NCI-H1048 (cell line): ENCODE results near the gene MRC1.

Experiments used
- DNase-seq: peaks from one replicate; lab custom pipeline; 2025; lab: John Stamatoyannopoulos, UW

Gene MRC1

DNA sequence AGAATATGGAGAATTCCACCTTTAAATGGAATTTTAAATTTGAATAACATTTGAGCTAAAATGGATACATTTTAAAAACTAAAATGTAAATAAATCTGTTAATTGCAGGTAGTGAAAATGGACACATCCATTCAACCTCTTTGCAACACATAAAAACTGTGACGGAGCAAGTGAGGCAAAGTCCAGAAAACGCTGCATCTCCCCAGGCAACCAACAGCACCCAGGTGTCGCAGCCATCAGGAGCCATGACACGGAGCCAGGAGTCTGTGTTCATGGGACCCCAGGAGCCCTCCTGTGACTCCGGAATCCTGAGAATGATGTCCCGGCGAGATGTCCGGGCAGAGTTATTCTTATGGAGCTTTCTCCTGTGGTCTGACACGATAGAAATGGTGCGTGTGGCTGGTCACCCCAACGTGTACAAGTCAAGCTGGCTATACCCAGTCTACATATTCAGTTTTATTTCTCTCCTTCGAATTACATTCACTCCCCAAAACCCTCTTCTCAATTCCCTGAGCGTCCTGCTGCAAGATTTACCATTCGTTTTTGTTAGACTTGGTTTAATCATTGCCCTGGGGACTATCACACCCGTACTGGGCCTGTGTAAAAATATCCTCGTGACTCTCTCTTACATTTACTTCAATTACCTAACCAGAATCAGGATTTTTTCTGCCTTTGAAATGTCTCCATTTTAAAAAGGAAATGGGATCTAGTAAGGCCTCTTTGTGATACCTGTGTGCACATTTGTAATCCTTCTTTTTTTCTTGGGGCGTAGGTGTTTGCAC lies 13.1 kb upstream of the MRC1 start:
- no peak for DNase-seq

- no peak for DNase-seq
Measured at GRCh38 chr10:17801507-17801906, 7.6 kb upstream of the MRC1 start.

DNA sequence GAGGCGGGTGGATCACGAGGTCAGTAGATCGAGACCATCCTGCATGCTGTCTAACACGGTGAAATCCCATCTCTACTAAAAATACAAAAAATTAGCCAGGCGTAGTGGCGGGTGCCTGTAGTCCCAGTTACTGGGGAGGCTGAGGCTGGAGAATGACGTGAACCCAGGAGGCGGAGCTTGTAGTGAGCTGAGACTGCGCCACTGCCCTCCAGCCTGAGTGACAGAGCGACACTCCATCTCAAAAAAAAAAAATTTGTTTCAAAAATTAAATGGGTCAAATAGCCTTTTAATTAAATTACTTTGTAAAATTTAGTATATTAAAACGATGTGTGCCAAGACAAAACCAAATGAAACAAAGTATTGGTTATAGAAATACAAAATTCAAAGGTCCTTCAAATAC lies 6.8 kb upstream of the MRC1 start:
- DNase-seq: no peak

GRCh38 chr10:17802976-17803375 lies 6.2 kb upstream of the MRC1 start:
- DNase-seq: no peak

GRCh38 chr10:17805330-17805729 lies 3.8 kb upstream of the MRC1 start:
- no peak for DNase-seq

GRCh38 chr10:17805921-17806577 lies 3.1 kb upstream of the MRC1 start:
- no peak for DNase-seq

GRCh38 chr10:17811146-17811865 lies 2.2 kb downstream of the MRC1 start:
- DNase-seq: no peak

- DNase-seq: no peak
Measured at GRCh38 chr10:17814973-17815372, 5.8 kb downstream of the MRC1 start.

DNA sequence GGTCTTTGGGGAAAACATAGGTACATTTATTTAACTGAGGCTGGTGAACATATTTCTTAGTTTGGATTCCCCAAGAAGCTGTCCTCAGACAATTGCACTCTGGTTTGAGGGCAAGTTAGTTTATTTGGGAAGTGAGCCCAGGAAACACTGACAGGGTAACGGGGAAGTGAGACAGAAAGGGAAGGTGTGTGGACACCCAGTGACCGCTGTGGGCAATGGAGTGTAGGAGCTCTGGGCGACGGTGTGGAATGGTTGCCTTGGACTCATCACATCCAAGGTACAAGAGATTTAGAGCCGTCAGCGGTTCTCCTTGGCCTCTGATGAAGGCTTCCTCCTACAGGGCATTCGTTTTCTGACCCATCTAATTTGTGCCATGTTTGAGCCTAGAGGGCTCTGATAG lies 7.1 kb downstream of the MRC1 start:
- DNase-seq: no peak

- no peak for DNase-seq
Measured at GRCh38 chr10:17817316-17817715, 8.2 kb downstream of the MRC1 start.

DNA sequence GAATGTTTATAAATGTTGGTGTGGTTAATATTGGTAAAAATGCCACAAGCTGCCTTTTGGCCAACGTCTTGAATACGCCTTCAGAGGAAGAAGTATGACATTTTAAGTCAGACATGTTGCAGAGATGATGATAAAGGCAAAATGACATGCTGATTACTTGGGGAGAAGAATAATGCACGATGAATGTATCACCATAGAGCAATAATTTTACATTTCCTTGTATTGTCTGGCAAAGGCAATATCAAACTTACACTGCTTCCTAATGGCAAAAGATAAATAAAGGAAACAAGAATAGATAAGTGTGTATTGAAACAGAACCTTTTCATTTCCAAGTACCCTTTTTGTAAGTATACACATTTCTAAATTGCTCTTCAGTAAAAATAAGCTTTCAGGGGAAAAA lies 8.6 kb downstream of the MRC1 start:
- DNase-seq: no peak

- no peak for DNase-seq
Measured at GRCh38 chr10:17819836-17820235, 10.7 kb downstream of the MRC1 start.

DNA sequence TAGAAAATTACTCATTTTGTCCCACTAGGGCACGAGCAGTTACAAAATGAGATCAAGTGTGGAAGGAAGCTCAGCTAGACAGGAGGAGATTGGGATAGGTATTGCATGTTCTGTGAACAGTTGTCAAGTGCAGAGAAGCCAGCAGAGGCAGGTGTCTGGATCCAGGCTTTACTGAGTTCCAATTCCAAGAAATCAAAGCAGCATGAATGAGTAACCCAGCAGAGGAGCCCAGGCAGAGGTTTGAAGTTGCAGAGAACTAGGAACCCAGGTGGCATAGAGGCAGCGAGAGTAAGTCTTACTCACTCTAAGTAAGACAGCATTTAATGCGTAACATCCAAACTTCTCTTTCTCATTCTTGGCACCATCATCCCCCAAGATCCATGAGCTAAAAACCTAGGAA lies 11.8 kb downstream of the MRC1 start:
- DNase-seq: no peak

GRCh38 chr10:17821893-17822292 lies 12.7 kb downstream of the MRC1 start:
- DNase-seq: no peak

GRCh38 chr10:17831341-17831740 lies 22.2 kb downstream of the MRC1 start:
- no peak for DNase-seq

- no peak for DNase-seq
Measured at GRCh38 chr10:17831896-17832295, 22.7 kb downstream of the MRC1 start.

DNA sequence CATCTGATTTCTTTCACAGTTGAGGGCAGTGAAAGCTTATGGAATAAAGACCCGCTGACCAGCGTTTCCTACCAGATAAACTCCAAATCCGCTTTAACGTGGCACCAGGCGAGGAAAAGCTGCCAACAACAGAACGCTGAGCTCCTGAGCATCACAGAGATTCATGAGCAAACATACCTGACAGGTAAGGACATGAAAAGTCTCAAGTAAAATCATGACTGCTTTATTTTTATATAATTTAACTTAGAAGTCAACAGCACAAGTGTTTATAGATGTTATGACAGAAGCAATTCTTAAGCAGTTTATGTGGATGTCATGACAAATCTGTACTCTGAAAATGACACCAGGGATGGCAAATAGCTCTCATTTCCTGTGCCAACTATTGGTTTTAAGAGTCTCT lies 24.5 kb downstream of the MRC1 start:
- DNase-seq: no peak

DNA sequence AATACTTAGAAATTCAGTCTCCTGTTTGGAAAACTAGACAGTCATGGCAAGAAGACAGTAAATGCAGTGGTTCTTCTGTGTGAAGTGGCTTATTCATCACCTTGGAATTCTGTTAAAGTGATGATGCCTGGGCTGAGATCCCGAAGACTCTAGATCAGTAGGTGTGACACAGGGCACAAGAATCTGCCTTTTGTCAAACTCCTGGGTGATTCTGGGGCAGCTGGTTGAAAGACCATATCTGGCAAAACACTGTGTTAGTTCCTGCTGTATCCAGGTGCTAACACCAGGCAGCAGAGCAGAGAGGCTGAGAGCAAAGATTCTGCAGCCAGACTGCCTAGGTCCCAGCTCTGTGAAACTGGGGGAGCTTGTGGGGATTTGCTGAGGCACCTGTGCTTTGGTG lies 26.5 kb downstream of the MRC1 start:
- no peak for DNase-seq

GRCh38 chr10:17836942-17837341 lies 27.8 kb downstream of the MRC1 start:
- DNase-seq: no peak

DNA sequence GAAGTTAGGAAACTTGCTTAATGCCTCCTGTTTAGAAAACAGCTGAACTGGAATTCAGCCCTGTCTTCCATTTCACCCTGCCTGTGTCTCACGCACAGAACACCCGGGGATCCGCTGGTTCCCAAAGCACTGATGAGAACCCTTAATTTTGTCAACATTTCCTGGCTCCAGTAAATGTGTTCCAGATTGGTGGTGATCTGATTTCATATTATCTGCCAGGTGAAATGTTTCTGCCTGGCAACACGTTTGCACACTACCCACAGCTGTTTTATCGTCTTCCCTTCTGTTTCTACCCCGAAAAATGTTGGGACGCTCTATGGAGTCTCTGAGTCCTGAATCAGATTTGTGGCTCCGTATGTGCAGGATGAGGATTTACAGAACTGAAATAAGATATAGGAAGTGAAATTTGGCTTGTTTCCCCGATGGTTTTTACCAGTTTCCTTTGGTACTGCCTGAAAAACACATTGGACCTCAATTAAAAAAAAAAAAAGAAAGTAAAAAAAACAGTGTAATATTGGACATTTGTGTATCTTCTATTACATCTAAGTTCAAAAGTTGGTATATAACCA lies 29.0 kb downstream of the MRC1 start:
- no peak for DNase-seq

GRCh38 chr10:17841050-17841449 lies 31.9 kb downstream of the MRC1 start:
- DNase-seq: no peak

DNA sequence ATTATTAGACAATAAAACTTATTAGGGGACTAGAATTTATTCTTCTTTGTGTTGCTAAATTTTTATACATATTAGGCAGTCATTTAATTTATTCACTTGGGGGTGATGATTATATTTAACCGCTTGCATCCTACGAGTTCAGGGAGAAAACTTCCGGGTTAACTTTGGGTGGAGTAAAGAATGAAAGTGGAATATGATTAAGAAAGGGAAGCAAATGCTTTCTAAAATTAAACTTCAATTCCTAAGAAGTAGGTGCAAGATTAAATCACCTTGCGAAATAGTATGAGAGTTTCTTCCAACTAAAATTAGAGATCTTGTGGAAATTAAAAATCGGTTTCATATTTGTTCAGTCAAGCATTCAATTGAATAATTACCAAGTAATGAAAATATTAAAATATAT lies 33.5 kb downstream of the MRC1 start:
- no peak for DNase-seq
